ENCODE data around the gene RBM28.

DNA sequence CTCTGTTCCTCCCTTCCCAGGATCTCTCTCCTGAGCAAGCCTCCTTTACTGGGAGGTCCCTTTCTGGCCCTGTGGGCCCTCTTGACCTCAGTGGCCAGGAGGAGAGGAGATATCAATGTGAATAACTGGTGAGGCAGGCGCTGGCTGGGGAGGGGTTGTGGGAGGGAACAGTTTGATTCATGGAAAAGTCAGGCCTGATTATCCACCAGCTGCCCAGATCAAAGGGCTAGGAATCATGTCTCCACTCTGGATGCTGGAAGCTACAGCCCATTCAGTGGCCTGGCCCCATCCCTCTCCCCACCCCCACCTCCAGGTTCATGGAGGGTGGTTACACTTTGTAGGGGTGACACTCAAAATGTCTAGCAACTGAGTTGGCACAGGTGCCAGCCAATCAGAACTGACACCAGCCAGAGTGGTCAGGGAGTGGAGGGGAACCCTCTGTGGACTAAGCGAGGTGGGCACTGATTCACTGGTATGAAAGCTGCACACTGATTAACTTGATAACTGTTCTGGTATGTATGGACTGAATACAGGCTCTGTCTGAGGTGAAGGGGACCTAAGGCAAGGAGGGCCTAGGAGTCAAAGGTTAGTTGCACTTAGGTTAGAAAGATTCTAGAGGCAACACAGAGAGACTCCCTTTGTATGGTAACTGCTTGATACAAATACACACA lies 13.0 kb upstream of the RBM28 start:
- TF ChIP-seq ZNF639 (tag by site-specific recombination; IDR thresholded peaks at IDR 0.05), result no peak
- TF ChIP-seq ZNF558 (tag by site-specific recombination; IDR thresholded peaks at IDR 0.05), result no peak
- no peak for TF ChIP-seq YY1 (tag by site-specific recombination; IDR thresholded peaks at IDR 0.05)
- TF ChIP-seq, protein P1, sequence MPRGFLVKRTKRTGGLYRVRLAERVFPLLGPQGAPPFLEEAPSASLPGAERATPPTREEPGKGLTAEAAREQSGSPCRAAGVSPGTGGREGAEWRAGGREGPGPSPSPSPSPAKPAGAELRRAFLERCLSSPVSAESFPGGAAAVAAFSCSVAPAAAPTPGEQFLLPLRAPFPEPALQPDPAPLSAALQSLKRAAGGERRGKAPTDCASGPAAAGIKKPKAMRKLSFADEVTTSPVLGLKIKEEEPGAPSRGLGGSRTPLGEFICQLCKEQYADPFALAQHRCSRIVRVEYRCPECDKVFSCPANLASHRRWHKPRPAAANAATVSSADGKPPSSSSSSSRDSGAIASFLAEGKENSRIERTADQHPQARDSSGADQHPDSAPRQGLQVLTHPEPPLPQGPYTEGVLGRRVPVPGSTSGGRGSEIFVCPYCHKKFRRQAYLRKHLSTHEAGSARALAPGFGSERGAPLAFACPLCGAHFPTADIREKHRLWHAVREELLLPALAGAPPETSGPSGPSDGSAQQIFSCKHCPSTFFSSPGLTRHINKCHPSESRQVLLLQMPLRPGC (tag by site-specific recombination; IDR thresholded peaks at IDR 0.05), result no peak
- TF ChIP-seq GFI1B (tag by site-specific recombination; IDR thresholded peaks at IDR 0.05), result no peak
- no peak for TF ChIP-seq ZNF777 (tag by site-specific recombination; IDR thresholded peaks at IDR 0.05; ENCODE audit: borderline replicate concordance)
- TF ChIP-seq ZBTB48 (tag by site-specific recombination; IDR thresholded peaks at IDR 0.05), result no peak
- no peak for TF ChIP-seq ZNF19 (tag by site-specific recombination; IDR thresholded peaks at IDR 0.05; ENCODE audit: low read depth)
- TF ChIP-seq MYNN (tag by site-specific recombination; IDR thresholded peaks at IDR 0.05; ENCODE audit: borderline replicate concordance), result no peak
- TF ChIP-seq ZNF521 (tag by site-specific recombination; IDR thresholded peaks at IDR 0.05), result no peak
- TF ChIP-seq, protein P2, sequence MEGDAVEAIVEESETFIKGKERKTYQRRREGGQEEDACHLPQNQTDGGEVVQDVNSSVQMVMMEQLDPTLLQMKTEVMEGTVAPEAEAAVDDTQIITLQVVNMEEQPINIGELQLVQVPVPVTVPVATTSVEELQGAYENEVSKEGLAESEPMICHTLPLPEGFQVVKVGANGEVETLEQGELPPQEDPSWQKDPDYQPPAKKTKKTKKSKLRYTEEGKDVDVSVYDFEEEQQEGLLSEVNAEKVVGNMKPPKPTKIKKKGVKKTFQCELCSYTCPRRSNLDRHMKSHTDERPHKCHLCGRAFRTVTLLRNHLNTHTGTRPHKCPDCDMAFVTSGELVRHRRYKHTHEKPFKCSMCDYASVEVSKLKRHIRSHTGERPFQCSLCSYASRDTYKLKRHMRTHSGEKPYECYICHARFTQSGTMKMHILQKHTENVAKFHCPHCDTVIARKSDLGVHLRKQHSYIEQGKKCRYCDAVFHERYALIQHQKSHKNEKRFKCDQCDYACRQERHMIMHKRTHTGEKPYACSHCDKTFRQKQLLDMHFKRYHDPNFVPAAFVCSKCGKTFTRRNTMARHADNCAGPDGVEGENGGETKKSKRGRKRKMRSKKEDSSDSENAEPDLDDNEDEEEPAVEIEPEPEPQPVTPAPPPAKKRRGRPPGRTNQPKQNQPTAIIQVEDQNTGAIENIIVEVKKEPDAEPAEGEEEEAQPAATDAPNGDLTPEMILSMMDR (tag by site-specific recombination; IDR thresholded peaks at IDR 0.05), result no peak

All from HEK293 (cell line).